Left renal cortex interstitium (tissue), 4 donors: ENCODE measurements around the gene FAU. TPM values are rescaled to one million over a fixed set of nuclear protein-coding genes. Genes with fewer than 3 reads are reported as not detected.

Experiments used
- DNase-seq, 4 donors: peaks; one replicate each; pipeline ENCODE4 v3.0.0-alpha.2; 2013; ENCODE audit warnings: low read depth in 4 of 4, low spot score in 2 of 4, missing footprints in 1 of 4
- polyA plus RNA-seq, 4 donors: library from polyadenylated mRNA; unstranded; fragments of 120-200 nt; gene quantifications; one replicate each; pipeline ENCODE4 v1.2.1, GENCODE V29; 2013; ENCODE audit not compliant: insufficient read length in 4 of 4

Gene FAU
- polyA plus RNA-seq, 4 donors = 643 to 971 (median 752) TPM

- DNase-seq = peak; percentile 79 to 90 (median 90)
Measured at GRCh38 chr11:65083834-65084597, 37.9 kb downstream of the FAU start, which contains the start of the genes CDCA5 and ZFPL1. Gene CDCA5, minus strand, starts transcription at chr11:65084040. Its CDS starts 62 bp downstream, at chr11:65083978. Gene ZFPL1, plus strand, starts transcription at chr11:65084222. Its CDS starts 477 bp downstream, at chr11:65084699.

DNA sequence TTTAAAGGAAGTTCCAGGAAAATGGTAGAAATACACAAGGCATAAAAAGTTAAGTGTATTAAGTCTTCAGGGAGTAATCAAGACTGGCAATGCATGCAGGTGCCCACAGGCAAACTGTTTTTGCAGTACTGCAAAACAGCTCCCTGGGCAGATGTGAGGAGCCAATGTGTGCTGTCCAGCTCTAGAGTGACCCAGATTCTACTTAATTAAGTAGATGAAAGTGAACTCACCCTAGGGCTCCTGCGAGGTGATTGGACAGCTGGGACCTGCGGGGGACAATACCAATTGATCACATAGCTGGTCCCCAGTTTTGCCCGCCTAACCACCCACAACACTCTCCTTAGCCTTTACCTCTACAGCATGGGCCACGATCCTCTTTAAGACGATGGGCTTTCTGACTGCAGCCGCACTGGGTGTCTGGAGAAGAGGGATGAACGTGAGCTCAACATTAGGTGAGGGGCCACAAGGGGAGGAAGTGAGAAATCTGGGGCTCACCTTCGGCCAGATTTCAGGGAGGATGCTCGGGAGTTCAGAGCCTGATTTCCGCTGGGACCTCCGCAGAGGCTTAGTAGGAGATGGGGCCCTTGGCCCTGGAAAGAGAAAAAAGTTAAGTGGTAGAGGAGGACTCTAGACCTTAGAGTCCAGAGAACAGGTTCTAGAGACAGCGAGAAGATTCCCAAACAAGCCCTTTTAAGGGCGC lies 38.6 kb downstream of the FAU start:
- DNase-seq = no peak

DNA sequence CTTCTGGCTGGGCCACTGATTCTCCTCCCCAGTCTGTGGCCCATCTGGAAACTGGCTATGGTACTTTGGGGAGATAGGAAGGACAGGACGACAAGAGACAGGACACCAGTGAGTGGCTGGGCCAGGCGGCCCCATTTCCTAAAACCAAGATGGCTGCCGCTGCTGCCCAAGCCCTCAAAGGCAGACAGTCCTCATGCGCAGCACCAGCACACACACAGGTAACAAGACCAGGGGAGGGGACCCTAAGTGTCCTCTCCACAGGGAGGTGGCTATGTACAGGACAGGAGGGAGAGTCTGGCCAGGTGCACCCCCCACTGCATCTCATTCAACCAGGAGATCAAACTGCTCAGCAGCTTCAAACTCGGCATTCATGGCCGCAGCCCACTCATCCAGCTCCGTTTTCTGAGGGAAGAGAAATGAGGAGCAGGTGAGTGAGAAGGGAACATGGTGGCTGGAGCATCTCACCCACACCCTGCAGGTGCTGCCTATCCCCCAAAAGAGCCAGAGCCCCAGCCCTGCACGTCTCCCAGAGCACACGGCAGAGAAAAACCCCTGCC lies 43.1 kb downstream of the FAU start:
- no peak for DNase-seq

- DNase-seq = no peak
Measured at GRCh38 chr11:65078151-65078550, 43.8 kb downstream of the FAU start.

DNA sequence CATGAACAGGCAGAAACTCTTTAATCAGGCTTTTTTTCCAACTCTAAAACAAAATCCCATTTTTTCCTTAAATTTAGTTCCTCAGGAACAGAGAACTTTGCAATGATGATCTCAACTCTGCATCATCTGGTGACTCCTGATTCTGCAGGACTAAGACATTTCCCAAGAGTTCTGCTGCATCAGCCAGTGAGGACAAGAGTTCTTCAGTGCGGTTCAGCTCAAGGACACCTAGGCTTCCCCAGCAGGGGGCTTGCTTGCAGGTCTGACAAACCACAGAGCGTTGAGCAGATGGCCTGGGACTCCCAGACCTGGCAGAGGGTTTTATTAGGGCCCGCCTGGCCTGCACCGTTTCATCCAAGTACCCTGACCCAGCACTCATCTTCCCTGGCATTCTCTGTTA lies 44.5 kb downstream of the FAU start:
- DNase-seq = no peak

DNA sequence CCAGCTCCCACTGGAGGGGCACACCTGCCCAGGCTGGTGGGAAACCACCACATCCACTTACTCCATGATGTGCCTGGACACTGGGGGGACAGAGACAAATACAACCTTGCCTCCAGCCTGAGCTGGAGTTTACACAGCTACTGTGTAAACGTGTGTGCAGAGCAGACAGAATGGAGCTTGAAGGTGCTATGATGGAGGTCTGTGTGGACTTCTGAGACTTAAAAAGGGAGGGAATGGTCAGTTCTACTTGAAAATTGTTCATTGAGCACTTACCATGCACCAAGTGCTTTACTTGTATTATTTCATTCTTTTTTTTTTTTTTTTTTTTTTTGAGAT lies 49.3 kb downstream of the FAU start:
- DNase-seq = no peak

DNA sequence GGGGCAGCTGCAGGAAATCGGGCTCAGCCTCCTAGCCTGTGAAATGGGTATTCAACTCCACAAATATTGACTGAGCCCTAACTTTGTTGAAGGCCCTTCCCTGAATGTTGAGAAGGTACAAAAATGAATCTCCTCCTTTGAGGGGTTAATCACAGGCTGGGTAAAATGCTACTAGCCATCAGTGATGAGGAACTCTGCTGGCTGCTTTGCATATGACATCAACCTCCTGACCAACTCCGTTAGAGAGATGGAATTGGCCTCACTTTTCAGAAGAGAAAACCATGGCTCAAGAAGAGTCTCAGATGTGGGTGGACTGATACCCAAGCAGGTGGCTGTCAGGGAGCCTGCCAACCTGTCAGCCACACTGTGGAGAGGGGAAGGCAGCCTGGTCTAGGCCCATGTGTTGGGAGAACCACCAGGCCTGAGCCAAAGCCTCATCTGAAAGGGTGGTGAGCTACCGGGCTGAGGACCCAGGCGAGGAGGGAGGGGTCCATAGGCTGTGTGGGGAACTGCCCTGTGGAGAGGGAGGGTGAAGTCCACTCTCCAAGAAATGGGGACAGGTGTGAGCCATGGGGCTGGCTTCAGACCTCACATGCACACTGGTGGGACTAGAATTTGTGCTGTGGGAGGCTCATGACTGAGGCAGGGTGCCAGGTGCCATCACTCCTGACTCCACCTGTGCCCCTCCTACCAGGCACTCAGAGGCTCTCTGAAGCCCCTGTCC lies 49.9 kb downstream of the FAU start:
- DNase-seq = no peak

Other genes starting within 250 kb of the FAU start
- gene EHD1, start 243.5 kb downstream of the FAU start, polyA plus RNA-seq = 10 to 100 TPM; 54.4 to 77.9 (median 64.7) TPM
- gene ATG2A, start 204.9 kb downstream of the FAU start, polyA plus RNA-seq = 10 to 100 TPM; 12.2 to 28.1 (median 21.6) TPM
- gene PPP2R5B, start 197.4 kb downstream of the FAU start, polyA plus RNA-seq = 10 to 100 TPM; 14.4 to 20.2 (median 17.2) TPM
- 1 to 10 TPM; 1.9 to 3.1 (median 2.6) TPM for gene GPHA2, start 186.2 kb downstream of the FAU start, polyA plus RNA-seq
- 1 to 10 TPM in 1 of 4 donors, under 1 TPM in 3; 0.48 to 1.5 (median 0.72) TPM for gene MAJIN, start 150.0 kb downstream of the FAU start, polyA plus RNA-seq
- gene BATF2, start 125.2 kb downstream of the FAU start, polyA plus RNA-seq = 1 to 10 TPM; 2.3 to 3.3 (median 2.8) TPM
- gene ARL2, start 108.0 kb downstream of the FAU start, polyA plus RNA-seq = 10 to 100 TPM; 58.1 to 81.6 (median 64.8) TPM
- gene SNX15, start 94.7 kb downstream of the FAU start, polyA plus RNA-seq = 10 to 100 TPM; 25.5 to 34.3 (median 30.4) TPM
- 10 to 100 TPM; 10.2 to 20.3 (median 13.5) TPM for gene SAC3D1, start 80.9 kb downstream of the FAU start, polyA plus RNA-seq
- 10 to 100 TPM; 10.8 to 17.4 (median 12.2) TPM for gene NAALADL1, start 63.6 kb downstream of the FAU start, polyA plus RNA-seq
- 10 to 100 TPM; 16.9 to 22.4 (median 21.1) TPM for gene CDCA5, start 38.1 kb downstream of the FAU start, polyA plus RNA-seq
- 10 to 100 TPM; 27.9 to 35.9 (median 34.6) TPM for gene ZFPL1, start 37.9 kb downstream of the FAU start, polyA plus RNA-seq
- 100 to 1,000 TPM; 100 to 159 (median 143) TPM for gene VPS51, start 25.9 kb downstream of the FAU start, polyA plus RNA-seq
- 100 to 1,000 TPM in 1 of 4 donors, 10 to 100 TPM in 3; 77.8 to 101 (median 80.4) TPM for gene TM7SF2, start 10.3 kb downstream of the FAU start, polyA plus RNA-seq
- 10 to 100 TPM in 2 of 4 donors, 1 to 10 TPM in 2; 6.0 to 13.3 (median 9.5) TPM for gene ZNHIT2, start 4.4 kb downstream of the FAU start, polyA plus RNA-seq
- 10 to 100 TPM; 56.2 to 65.2 (median 62.2) TPM for gene MRPL49, start 187 bp upstream of the FAU start, polyA plus RNA-seq
- 10 to 100 TPM; 40.4 to 57.0 (median 48.3) TPM for gene SYVN1, start 12.4 kb upstream of the FAU start, polyA plus RNA-seq
- under 1 TPM in 1 of 4 donors, not detected in 3; 0.16 TPM for gene SPDYC, start 48.1 kb upstream of the FAU start, polyA plus RNA-seq
- 100 to 1,000 TPM in 2 of 4 donors, 10 to 100 TPM in 2; 83.3 to 121 (median 99.2) TPM for gene CAPN1, start 59.8 kb upstream of the FAU start, polyA plus RNA-seq
- gene POLA2, start 139.8 kb upstream of the FAU start, polyA plus RNA-seq = 10 to 100 TPM; 22.0 to 34.0 (median 30.9) TPM
- 10 to 100 TPM in 2 of 4 donors, 1 to 10 TPM in 2; 7.9 to 16.4 (median 11.6) TPM for gene CDC42EP2, start 192.7 kb upstream of the FAU start, polyA plus RNA-seq
- 100 to 1,000 TPM in 1 of 4 donors, 10 to 100 TPM in 3; 80.5 to 105 (median 90.8) TPM for gene DPF2, start 211.7 kb upstream of the FAU start, polyA plus RNA-seq
- gene TIGD3, start 232.6 kb upstream of the FAU start, polyA plus RNA-seq = under 1 TPM; 0.55 to 0.90 (median 0.86) TPM